Cardiac muscle cell (in vitro differentiated cells and primary cell): ENCODE data around the gene SH2D1A. TPM values are rescaled to one million over a fixed set of nuclear protein-coding genes. Genes with fewer than 3 reads are reported as not detected.

ENCODE experiments used
- DNase-seq, 2 donors: peaks; one replicate each; pipeline versions ENCODE4 v3.0.0 to v3.0.0-alpha.2; 2010 to 2017; ENCODE audit warnings: low read depth in 1 of 2, low spot score in 1 of 2
- H3K27ac ChIP-seq: fragments of 200-600 bp; sonication (generic); 2 replicates; pipeline ENCODE4 v1.5.1; 2016
- H3K27me3 ChIP-seq: fragments of 200-600 bp; sonication (generic); 2 replicates; pipeline ENCODE4 v1.6.0; 2016; ENCODE audit warnings: control low read depth
- H3K36me3 ChIP-seq: fragments of 200-600 bp; sonication (generic); 2 replicates; pipeline ENCODE4 v1.5.1; 2016; ENCODE audit warnings: control low read depth
- H3K4me1 ChIP-seq: fragments of 200-600 bp; sonication (generic); 2 replicates; pipeline ENCODE4 v1.8.1; 2017; ENCODE audit warnings: low read depth, mild to moderate bottlenecking, mixed run types
- H3K4me3 ChIP-seq: fragments of 200-600 bp; sonication (generic); 2 replicates; pipeline ENCODE4 v1.5.1; 2016; ENCODE audit warnings: mild to moderate bottlenecking
- H3K9me3 ChIP-seq: fragments of 200-600 bp; sonication (generic); 2 replicates; pipeline ENCODE4 v1.5.1; 2017; ENCODE audit warnings: low read depth, mild to moderate bottlenecking, control low read depth
- polyA plus RNA-seq: library from polyadenylated mRNA; unstranded; fragments of >200 nt; fragmentation: Nextera tagmentation; extraction: Ambion mirVana; gene quantifications from 2 replicates; pipeline ENCODE4 v1.2.1, GENCODE V29; 2016
- total RNA-seq: library from RNA; depleted of rRNA; stranded (reverse); fragments of >200 nt; gene quantifications from 2 replicates; pipeline ENCODE4 v1.2.3, GENCODE V29; 2016
- TF ChIP-seq, protein P1 (sequence below): IDR thresholded peaks from 2 replicates; pipeline ENCODE4 v1.5.1; 2012; ENCODE audit warnings: low read depth, mild to moderate bottlenecking, low read length

The SH2D1A gene
- total and polyA plus RNA-seq, 2 experiments from 2014 or later: not detected

DNA sequence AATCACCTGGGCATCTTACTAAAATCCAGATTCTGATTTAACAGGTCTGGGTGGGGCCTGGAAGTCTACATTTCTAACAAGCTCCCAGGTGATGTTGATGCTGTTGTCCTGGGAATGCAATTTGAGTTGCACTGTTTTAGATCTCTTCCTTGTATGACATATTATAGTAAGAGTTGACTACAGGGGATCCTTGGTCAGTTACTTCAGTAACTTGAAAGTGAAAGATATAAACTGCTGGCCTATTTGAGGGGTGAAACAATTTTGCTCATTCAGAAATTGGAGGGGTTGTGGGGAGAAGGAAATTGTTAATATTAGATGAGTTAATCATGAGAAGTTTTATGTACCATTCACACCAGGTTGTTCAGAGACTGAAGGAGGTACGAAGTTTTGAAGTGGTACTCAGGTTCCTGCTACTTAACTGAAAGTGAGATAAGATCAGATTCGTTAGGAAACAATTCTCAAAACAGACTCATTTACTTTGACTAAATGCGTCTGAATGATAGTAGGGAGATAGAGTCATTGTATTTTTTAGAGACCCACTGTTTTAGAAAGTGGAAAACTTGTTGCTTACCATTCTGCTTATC is 12.5 kb downstream of the SH2D1A start:
- Histone ChIP-seq H3K4me3 (no peak overlapping the region), H3K9me3 (no peaks in the 10 kb centered on the region), H3K27ac (no peak overlapping the region), H3K36me3 (no peaks in the 10 kb centered on the region), H3K4me1 (no peaks in the 10 kb centered on the region), H3K27me3 (no peaks in the 10 kb centered on the region)
- TF ChIP-seq, protein P1, sequence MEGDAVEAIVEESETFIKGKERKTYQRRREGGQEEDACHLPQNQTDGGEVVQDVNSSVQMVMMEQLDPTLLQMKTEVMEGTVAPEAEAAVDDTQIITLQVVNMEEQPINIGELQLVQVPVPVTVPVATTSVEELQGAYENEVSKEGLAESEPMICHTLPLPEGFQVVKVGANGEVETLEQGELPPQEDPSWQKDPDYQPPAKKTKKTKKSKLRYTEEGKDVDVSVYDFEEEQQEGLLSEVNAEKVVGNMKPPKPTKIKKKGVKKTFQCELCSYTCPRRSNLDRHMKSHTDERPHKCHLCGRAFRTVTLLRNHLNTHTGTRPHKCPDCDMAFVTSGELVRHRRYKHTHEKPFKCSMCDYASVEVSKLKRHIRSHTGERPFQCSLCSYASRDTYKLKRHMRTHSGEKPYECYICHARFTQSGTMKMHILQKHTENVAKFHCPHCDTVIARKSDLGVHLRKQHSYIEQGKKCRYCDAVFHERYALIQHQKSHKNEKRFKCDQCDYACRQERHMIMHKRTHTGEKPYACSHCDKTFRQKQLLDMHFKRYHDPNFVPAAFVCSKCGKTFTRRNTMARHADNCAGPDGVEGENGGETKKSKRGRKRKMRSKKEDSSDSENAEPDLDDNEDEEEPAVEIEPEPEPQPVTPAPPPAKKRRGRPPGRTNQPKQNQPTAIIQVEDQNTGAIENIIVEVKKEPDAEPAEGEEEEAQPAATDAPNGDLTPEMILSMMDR: no peak
- DNase-seq: no peak

DNA sequence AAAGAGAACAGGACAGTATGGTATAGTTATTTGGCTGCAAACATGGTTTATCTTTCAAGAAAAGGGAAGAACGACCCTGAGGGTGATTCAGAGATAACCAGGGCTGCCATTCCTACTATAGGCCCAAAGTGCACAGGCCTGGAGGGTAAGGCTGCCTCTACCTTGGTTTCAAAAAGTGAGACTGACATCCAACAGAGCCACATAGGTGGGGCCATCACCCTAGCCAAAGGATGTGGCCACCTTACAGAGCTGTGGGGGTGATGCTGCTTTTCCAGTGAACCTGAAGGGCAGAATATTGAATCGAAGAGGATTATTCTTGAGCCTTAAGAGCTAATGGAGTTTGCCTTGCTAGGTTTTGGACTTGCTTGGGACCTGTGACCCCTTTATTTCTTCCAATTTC is 15.7 kb downstream of the SH2D1A start:
- Histone ChIP-seq H3K36me3 (no peaks in the 10 kb centered on the region), H3K27me3 (no peaks in the 10 kb centered on the region), H3K9me3 (no peaks in the 10 kb centered on the region), H3K27ac (no peak overlapping the region), H3K4me3 (no peak overlapping the region), H3K4me1 (no peaks in the 10 kb centered on the region)
- TF ChIP-seq, protein P1: no peak
- DNase-seq: no peak

DNA sequence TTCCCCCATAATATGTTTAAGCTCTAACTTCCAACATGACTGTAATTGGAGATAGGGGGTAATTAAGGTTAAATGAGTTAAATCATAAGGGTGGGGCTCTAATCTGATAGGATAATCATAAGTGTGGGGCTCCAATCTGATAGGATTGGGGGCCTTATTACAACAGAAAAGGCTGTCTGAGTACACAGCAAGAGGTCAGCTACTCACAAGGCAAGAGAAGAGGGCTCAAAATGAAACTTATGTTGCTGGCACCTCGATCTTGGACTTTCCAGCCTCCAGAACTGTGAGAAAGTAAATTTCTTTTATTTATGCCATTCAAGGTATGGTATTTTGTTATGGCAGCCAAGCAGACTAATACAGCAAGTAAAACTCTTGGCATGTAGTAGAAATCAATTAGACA is 16.4 kb downstream of the SH2D1A start:
- no peak for DNase-seq
- Histone ChIP-seq H3K4me3 (no peak overlapping the region), H3K27ac (no peak overlapping the region), H3K9me3 (no peaks in the 10 kb centered on the region), H3K36me3 (no peaks in the 10 kb centered on the region), H3K4me1 (no peaks in the 10 kb centered on the region), H3K27me3 (no peaks in the 10 kb centered on the region)
- TF ChIP-seq, protein P1: no peak

DNA sequence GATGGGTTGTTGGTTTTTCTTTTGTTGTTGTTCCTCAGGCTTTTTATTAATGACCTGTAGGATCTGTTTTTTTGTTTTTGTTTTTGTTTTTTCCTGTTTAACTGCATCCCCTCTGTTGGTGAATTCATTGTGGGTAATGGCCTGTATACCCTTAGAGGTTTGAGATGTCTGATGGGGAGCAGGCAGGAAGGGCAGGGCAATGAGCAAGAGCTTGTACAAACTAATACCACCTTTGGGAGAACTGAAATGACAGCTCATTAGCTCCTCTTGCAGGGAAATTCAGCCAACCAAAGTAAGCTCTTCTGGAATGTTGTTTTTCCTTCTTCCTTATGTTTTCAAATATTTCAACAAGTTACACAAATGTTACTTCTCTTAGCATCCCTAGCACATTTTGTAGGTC is 23.4 kb downstream of the SH2D1A start:
- DNase-seq: no peak
- Histone ChIP-seq H3K27ac (no peak overlapping the region), H3K9me3 (no peaks in the 10 kb centered on the region), H3K4me1 (no peaks in the 10 kb centered on the region), H3K4me3 (no peak overlapping the region), H3K36me3 (no peaks in the 10 kb centered on the region), H3K27me3 (no peaks in the 10 kb centered on the region)
- TF ChIP-seq, protein P1: no peak

DNA sequence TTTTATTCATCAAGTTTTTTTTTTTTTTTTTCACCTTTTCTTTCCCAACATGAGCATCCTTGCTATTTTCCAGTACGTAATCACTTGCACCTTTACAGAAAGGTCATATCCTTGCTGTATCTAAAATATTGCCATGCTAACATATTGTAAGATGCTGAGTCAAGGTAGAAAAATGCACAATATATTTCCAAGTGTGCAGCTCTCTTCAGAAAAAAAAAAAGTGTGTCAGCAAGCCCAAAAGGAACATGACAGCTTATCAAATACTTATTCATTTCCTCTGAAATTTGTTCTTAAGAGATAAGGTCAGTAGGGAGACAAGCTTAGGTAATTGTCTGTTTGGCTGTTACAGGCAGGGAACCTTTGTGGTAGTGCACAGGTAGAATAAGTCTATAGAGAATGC is 27.0 kb downstream of the SH2D1A start:
- H3K27me3 ChIP-seq: no peaks in the 10 kb centered on the region
- H3K27ac ChIP-seq: no peak overlapping the region
- no peaks in the 10 kb centered on the region for H3K9me3 ChIP-seq
- no peaks in the 10 kb centered on the region for H3K4me1 ChIP-seq
- DNase-seq: no peak
- H3K36me3 ChIP-seq: no peaks in the 10 kb centered on the region
- TF ChIP-seq, protein P1: no peak
- H3K4me3 ChIP-seq: no peak overlapping the region
